GM23338 (cell line): ENCODE measurements around the gene SUSD3. TPM values are rescaled to one million over a fixed set of nuclear protein-coding genes. Genes with fewer than 3 reads are reported as not detected.

ENCODE experiments used
- ATAC-seq: fragments of 200-7000 bp; cut with Tn5 transposase; 3 replicates; pipeline ENCODE4 v1.9.1; 2020
- DNase-seq: peaks from one replicate; pipeline ENCODE4 v3.0.0-alpha.2; 2015; ENCODE audit warnings: low spot score
- H2AFZ ChIP-seq: fragments of 200-600 bp; sonication (generic); 2 replicates; pipeline ENCODE4 v1.8.0; 2016; ENCODE audit warnings: antibody characterized with exemption, mild to moderate bottlenecking, moderate library complexity
- H3F3A ChIP-seq: fragments of 200-600 bp; sonication (generic); replicated peaks from 2 replicates; pipeline ENCODE4 v1.8.0; 2017; ENCODE audit warnings: antibody characterized with exemption, mixed run types, low read depth
- H3K27ac ChIP-seq: fragments of 200-600 bp; sonication (generic); 2 replicates; pipeline ENCODE4 v1.6.1; 2016; ENCODE audit warnings: low read depth
- H3K27me3 ChIP-seq: fragments of 200-600 bp; sonication (generic); 2 replicates; pipeline ENCODE4 v1.8.0; 2016; ENCODE audit warnings: mild to moderate bottlenecking, mixed run types, moderate library complexity; ENCODE audit not compliant: insufficient read depth
- H3K36me3 ChIP-seq: fragments of 200-600 bp; sonication (generic); 2 replicates; pipeline ENCODE4 v1.8.0; 2016; ENCODE audit warnings: mild to moderate bottlenecking; ENCODE audit not compliant: insufficient read depth
- H3K4me1 ChIP-seq: fragments of 200-600 bp; sonication (generic); 2 replicates; pipeline ENCODE4 v1.8.0; 2016; ENCODE audit warnings: mild to moderate bottlenecking, moderate library complexity; ENCODE audit not compliant: insufficient read depth
- H3K4me2 ChIP-seq: fragments of 200-600 bp; sonication (generic); 2 replicates; pipeline ENCODE4 v1.7.1; 2017; ENCODE audit warnings: mixed run types
- H3K4me3 ChIP-seq: fragments of 200-600 bp; sonication (generic); 2 replicates; pipeline ENCODE4 v1.6.1; 2016; ENCODE audit warnings: mixed run types
- H3K79me2 ChIP-seq: fragments of 200-600 bp; sonication (generic); replicated peaks from 2 replicates; pipeline ENCODE4 v1.8.0; 2017; ENCODE audit warnings: mild to moderate bottlenecking; ENCODE audit not compliant: insufficient read depth
- H3K9me2 ChIP-seq: fragments of 200-600 bp; sonication (generic); 2 replicates; pipeline ENCODE4 v1.8.0; 2017; ENCODE audit not compliant: insufficient read depth
- H4K20me1 ChIP-seq: fragments of 200-600 bp; sonication (generic); replicated peaks from 2 replicates; pipeline ENCODE4 v1.8.0; 2017; ENCODE audit warnings: mild to moderate bottlenecking; ENCODE audit not compliant: insufficient read depth
- H3K27ac Mint-ChIP-seq: 2 replicates; pipeline ENCODE4 v1.8.0; 2020; ENCODE audit warnings: inconsistent platforms, mild to moderate bottlenecking, moderate library complexity, mixed read lengths
- H3K27me3 Mint-ChIP-seq: 3 replicates; pipeline ENCODE4 v1.8.0; 2022; ENCODE audit warnings: low read depth, mild to moderate bottlenecking, moderate library complexity, mixed read lengths, inconsistent platforms; ENCODE audit not compliant: insufficient read depth, poor library complexity
- H3K36me3 Mint-ChIP-seq: 3 replicates; pipeline ENCODE4 v1.8.0; 2021; ENCODE audit warnings: low read depth, mild to moderate bottlenecking, inconsistent platforms, moderate library complexity, mixed read lengths
- H3K4me1 Mint-ChIP-seq: 3 replicates; pipeline ENCODE4 v1.8.0; 2020; ENCODE audit warnings: mild to moderate bottlenecking, inconsistent platforms, mixed read lengths
- H3K4me3 Mint-ChIP-seq: 3 replicates; pipeline ENCODE4 v1.8.0; 2021; ENCODE audit warnings: moderate library complexity, mild to moderate bottlenecking, inconsistent platforms, mixed read lengths
- H3K9me3 Mint-ChIP-seq: 3 replicates; pipeline ENCODE4 v1.8.0; 2020; ENCODE audit warnings: moderate library complexity, mild to moderate bottlenecking, inconsistent platforms, mixed read lengths
- CREB1 ChIP-seq: fragments of 250-450 bp; sonication (Bioruptor Pico); IDR thresholded peaks from 2 replicates; pipeline ENCODE4 v1.5.0; 2020; ENCODE audit warnings: low read depth, mild to moderate bottlenecking, moderate library complexity
- EZH2 ChIP-seq: fragments of 200-600 bp; sonication (generic); IDR thresholded peaks from one replicate; pipeline ENCODE4 v1.8.0; 2017; ENCODE audit warnings: antibody characterized with exemption, mild to moderate bottlenecking, low read depth; ENCODE audit not compliant: unreplicated experiment
- EZH2phosphoT487 ChIP-seq: fragments of 200-600 bp; sonication (generic); IDR thresholded peaks from one replicate; pipeline ENCODE4 v1.8.1; 2018; ENCODE audit warnings: antibody characterized with exemption; ENCODE audit not compliant: unreplicated experiment
- JUNB ChIP-seq: IDR thresholded peaks from one replicate; pipeline ENCODE4 v1.6.1; 2016; ENCODE audit warnings: antibody characterized with exemption; ENCODE audit not compliant: unreplicated experiment
- NANOG ChIP-seq: IDR thresholded peaks from 2 replicates; pipeline ENCODE4 v1.6.1; 2016; ENCODE audit warnings: antibody characterized with exemption, borderline replicate concordance
- POLR2AphosphoS5 ChIP-seq: IDR thresholded peaks from 2 replicates; pipeline ENCODE4 v1.6.1; 2016; ENCODE audit warnings: antibody characterized with exemption, low read depth
- STAT1 ChIP-seq: IDR thresholded peaks from one replicate; pipeline ENCODE4 v1.6.1; 2016; ENCODE audit warnings: antibody characterized with exemption; ENCODE audit not compliant: unreplicated experiment
- ZNF114 ChIP-seq: fragments of 250-450 bp; sonication (Bioruptor Pico); IDR thresholded peaks from 2 replicates; pipeline ENCODE4 v1.5.0; 2020; ENCODE audit warnings: mild to moderate bottlenecking, moderate library complexity
- ZNF331 ChIP-seq: fragments of 250-450 bp; sonication (Bioruptor Pico); IDR thresholded peaks from 2 replicates; pipeline ENCODE4 v1.5.0; 2020; ENCODE audit warnings: low read depth, mild to moderate bottlenecking, moderate library complexity
- polyA plus RNA-seq: library from polyadenylated mRNA; unstranded; fragments of >200 nt; fragmentation: Nextera tagmentation; extraction: Ambion mirVana; gene quantifications from 2 replicates; pipeline ENCODE4 v1.2.1, GENCODE V29; 2016
- total RNA-seq: library from RNA; depleted of rRNA; stranded (reverse); fragments of >200 nt; shearing (Covaris generic); gene quantifications from 2 replicates; pipeline ENCODE4 v1.2.3, GENCODE V29; 2014
- TF ChIP-seq, protein P1 (sequence below), 2 experiments: fragments of 200-600 bp in 1 of 2; sonication (generic) in 1 of 2; conservative IDR thresholded peaks; 2 replicates each; pipeline versions ENCODE4 v1.5.1 to v1.6.1; 2016 to 2017; ENCODE audit warnings: antibody characterized with exemption in 2 of 2, low read depth in 2 of 2, mild to moderate bottlenecking in 2 of 2, moderate library complexity in 1 of 2
- TF ChIP-seq, protein P2 (sequence below): IDR thresholded peaks from 2 replicates; pipeline ENCODE4 v1.6.1; 2016; ENCODE audit warnings: antibody characterized with exemption
- TF ChIP-seq, protein P3 (sequence below): IDR thresholded peaks from one replicate; pipeline ENCODE4 v1.6.1; 2018; ENCODE audit warnings: antibody characterized with exemption; ENCODE audit not compliant: unreplicated experiment
- TF ChIP-seq, protein P4 (sequence below): fragments of 250-450 bp; sonication (Bioruptor Pico); IDR thresholded peaks from 2 replicates; pipeline ENCODE4 v1.5.0; 2020; ENCODE audit warnings: mild to moderate bottlenecking, moderate library complexity

SUSD3 gene
- total and polyA plus RNA-seq, 2 experiments from 2014 or later: 6.9 to 20.1 TPM

DNA sequence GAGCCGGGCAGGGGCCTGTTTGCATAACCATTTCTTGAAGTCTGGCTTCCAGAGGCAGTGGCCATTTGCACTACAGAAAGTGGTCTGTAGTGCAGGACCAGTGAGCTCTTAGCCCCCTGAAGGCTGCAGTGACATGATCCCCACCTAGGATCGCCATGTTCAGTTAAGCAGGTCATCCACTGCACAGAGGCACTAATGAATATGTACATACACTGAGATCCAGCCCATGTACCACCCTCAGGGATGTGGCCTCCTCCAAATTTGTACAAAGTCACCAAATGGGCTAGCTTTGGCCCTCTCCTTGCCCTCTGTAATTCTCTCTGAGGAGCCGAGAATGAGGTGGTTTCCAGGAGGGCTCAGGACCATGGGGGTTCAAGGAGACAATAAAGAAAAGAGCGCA, 8.3 kb upstream of the SUSD3 start:
- H3K4me2 ChIP-seq: no peak overlapping the region
- H3K36me3 Mint-ChIP-seq: no peaks in the 10 kb centered on the region
- H3K27ac ChIP-seq: no peak overlapping the region
- H3F3A ChIP-seq: no peaks in the 10 kb centered on the region
- no peaks in the 10 kb centered on the region for H3K9me2 ChIP-seq
- H3K4me3 ChIP-seq: no peak overlapping the region
- DNase-seq: no peak
- H3K4me1 ChIP-seq: peaks cover 16% of the 10 kb centered on the region
- H3K4me3 Mint-ChIP-seq: no peak overlapping the region
- H3K36me3 ChIP-seq: no peaks in the 10 kb centered on the region
- no peaks in the 10 kb centered on the region for H3K27me3 ChIP-seq
- no peaks in the 10 kb centered on the region for H3K79me2 ChIP-seq
- no peak for ATAC-seq
- H3K27me3 Mint-ChIP-seq: peaks cover 9% of the 10 kb centered on the region
- TF ChIP-seq STAT1 (no peak), ZNF331 (no peak), POLR2AphosphoS5 (no peak), JUNB (no peak), NANOG (no peak), EZH2phosphoT487 (no peak), EZH2 (no peak), ZNF114 (CRISPR knock-in tag) (no peak), CREB1 (CRISPR knock-in tag) (no peak)
- TF ChIP-seq, protein P1, sequence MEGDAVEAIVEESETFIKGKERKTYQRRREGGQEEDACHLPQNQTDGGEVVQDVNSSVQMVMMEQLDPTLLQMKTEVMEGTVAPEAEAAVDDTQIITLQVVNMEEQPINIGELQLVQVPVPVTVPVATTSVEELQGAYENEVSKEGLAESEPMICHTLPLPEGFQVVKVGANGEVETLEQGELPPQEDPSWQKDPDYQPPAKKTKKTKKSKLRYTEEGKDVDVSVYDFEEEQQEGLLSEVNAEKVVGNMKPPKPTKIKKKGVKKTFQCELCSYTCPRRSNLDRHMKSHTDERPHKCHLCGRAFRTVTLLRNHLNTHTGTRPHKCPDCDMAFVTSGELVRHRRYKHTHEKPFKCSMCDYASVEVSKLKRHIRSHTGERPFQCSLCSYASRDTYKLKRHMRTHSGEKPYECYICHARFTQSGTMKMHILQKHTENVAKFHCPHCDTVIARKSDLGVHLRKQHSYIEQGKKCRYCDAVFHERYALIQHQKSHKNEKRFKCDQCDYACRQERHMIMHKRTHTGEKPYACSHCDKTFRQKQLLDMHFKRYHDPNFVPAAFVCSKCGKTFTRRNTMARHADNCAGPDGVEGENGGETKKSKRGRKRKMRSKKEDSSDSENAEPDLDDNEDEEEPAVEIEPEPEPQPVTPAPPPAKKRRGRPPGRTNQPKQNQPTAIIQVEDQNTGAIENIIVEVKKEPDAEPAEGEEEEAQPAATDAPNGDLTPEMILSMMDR (conservative IDR thresholded peaks at IDR 0.05; ENCODE audit: low read depth in 2 of 2): no peak
- TF ChIP-seq, protein P2, sequence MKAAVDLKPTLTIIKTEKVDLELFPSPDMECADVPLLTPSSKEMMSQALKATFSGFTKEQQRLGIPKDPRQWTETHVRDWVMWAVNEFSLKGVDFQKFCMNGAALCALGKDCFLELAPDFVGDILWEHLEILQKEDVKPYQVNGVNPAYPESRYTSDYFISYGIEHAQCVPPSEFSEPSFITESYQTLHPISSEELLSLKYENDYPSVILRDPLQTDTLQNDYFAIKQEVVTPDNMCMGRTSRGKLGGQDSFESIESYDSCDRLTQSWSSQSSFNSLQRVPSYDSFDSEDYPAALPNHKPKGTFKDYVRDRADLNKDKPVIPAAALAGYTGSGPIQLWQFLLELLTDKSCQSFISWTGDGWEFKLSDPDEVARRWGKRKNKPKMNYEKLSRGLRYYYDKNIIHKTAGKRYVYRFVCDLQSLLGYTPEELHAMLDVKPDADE: no peak
- TF ChIP-seq, protein P3, sequence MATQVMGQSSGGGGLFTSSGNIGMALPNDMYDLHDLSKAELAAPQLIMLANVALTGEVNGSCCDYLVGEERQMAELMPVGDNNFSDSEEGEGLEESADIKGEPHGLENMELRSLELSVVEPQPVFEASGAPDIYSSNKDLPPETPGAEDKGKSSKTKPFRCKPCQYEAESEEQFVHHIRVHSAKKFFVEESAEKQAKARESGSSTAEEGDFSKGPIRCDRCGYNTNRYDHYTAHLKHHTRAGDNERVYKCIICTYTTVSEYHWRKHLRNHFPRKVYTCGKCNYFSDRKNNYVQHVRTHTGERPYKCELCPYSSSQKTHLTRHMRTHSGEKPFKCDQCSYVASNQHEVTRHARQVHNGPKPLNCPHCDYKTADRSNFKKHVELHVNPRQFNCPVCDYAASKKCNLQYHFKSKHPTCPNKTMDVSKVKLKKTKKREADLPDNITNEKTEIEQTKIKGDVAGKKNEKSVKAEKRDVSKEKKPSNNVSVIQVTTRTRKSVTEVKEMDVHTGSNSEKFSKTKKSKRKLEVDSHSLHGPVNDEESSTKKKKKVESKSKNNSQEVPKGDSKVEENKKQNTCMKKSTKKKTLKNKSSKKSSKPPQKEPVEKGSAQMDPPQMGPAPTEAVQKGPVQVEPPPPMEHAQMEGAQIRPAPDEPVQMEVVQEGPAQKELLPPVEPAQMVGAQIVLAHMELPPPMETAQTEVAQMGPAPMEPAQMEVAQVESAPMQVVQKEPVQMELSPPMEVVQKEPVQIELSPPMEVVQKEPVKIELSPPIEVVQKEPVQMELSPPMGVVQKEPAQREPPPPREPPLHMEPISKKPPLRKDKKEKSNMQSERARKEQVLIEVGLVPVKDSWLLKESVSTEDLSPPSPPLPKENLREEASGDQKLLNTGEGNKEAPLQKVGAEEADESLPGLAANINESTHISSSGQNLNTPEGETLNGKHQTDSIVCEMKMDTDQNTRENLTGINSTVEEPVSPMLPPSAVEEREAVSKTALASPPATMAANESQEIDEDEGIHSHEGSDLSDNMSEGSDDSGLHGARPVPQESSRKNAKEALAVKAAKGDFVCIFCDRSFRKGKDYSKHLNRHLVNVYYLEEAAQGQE: no peak
- TF ChIP-seq, protein P4, sequence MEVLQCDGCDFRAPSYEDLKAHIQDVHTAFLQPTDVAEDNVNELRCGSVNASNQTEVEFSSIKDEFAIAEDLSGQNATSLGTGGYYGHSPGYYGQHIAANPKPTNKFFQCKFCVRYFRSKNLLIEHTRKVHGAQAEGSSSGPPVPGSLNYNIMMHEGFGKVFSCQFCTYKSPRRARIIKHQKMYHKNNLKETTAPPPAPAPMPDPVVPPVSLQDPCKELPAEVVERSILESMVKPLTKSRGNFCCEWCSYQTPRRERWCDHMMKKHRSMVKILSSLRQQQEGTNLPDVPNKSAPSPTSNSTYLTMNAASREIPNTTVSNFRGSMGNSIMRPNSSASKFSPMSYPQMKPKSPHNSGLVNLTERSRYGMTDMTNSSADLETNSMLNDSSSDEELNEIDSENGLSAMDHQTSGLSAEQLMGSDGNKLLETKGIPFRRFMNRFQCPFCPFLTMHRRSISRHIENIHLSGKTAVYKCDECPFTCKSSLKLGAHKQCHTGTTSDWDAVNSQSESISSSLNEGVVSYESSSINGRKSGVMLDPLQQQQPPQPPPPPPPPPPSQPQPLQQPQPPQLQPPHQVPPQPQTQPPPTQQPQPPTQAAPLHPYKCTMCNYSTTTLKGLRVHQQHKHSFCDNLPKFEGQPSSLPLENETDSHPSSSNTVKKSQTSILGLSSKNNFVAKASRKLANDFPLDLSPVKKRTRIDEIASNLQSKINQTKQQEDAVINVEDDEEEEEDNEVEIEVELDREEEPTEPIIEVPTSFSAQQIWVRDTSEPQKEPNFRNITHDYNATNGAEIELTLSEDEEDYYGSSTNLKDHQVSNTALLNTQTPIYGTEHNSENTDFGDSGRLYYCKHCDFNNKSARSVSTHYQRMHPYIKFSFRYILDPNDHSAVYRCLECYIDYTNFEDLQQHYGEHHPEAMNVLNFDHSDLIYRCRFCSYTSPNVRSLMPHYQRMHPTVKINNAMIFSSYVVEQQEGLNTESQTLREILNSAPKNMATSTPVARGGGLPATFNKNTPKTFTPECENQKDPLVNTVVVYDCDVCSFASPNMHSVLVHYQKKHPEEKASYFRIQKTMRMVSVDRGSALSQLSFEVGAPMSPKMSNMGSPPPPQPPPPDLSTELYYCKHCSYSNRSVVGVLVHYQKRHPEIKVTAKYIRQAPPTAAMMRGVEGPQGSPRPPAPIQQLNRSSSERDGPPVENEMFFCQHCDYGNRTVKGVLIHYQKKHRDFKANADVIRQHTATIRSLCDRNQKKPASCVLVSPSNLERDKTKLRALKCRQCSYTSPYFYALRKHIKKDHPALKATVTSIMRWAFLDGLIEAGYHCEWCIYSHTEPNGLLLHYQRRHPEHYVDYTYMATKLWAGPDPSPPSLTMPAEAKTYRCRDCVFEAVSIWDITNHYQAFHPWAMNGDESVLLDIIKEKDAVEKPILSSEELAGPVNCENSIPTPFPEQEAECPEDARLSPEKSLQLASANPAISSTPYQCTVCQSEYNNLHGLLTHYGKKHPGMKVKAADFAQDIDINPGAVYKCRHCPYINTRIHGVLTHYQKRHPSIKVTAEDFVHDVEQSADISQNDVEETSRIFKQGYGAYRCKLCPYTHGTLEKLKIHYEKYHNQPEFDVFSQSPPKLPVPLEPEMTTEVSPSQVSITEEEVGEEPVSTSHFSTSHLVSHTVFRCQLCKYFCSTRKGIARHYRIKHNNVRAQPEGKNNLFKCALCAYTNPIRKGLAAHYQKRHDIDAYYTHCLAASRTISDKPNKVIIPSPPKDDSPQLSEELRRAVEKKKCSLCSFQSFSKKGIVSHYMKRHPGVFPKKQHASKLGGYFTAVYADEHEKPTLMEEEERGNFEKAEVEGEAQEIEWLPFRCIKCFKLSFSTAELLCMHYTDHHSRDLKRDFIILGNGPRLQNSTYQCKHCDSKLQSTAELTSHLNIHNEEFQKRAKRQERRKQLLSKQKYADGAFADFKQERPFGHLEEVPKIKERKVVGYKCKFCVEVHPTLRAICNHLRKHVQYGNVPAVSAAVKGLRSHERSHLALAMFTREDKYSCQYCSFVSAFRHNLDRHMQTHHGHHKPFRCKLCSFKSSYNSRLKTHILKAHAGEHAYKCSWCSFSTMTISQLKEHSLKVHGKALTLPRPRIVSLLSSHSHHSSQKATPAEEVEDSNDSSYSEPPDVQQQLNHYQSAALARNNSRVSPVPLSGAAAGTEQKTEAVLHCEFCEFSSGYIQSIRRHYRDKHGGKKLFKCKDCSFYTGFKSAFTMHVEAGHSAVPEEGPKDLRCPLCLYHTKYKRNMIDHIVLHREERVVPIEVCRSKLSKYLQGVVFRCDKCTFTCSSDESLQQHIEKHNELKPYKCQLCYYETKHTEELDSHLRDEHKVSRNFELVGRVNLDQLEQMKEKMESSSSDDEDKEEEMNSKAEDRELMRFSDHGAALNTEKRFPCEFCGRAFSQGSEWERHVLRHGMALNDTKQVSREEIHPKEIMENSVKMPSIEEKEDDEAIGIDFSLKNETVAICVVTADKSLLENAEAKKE (CRISPR knock-in tag): no peak
- peaks cover 5% of the 10 kb centered on the region; the same call in 2 of the 3 replicates for H3K9me3 Mint-ChIP-seq
- H4K20me1 ChIP-seq: no peaks in the 10 kb centered on the region
- no peak overlapping the region for H2AFZ ChIP-seq
- peaks cover 12% of the 10 kb centered on the region for H3K4me1 Mint-ChIP-seq
- no peak overlapping the region for H3K27ac Mint-ChIP-seq
